ENCODE measurements around the gene DDN. TPM values are rescaled to one million over a fixed set of nuclear protein-coding genes. Genes with fewer than 3 reads are reported as not detected.
A peak's percentile ranks its signal among the peaks of the same experiment; 100 is the strongest.

Gene DDN
- total RNA-seq, 4 donors from 2014 or later, result 0.19 to 0.40 (median 0.26) TPM

DNA sequence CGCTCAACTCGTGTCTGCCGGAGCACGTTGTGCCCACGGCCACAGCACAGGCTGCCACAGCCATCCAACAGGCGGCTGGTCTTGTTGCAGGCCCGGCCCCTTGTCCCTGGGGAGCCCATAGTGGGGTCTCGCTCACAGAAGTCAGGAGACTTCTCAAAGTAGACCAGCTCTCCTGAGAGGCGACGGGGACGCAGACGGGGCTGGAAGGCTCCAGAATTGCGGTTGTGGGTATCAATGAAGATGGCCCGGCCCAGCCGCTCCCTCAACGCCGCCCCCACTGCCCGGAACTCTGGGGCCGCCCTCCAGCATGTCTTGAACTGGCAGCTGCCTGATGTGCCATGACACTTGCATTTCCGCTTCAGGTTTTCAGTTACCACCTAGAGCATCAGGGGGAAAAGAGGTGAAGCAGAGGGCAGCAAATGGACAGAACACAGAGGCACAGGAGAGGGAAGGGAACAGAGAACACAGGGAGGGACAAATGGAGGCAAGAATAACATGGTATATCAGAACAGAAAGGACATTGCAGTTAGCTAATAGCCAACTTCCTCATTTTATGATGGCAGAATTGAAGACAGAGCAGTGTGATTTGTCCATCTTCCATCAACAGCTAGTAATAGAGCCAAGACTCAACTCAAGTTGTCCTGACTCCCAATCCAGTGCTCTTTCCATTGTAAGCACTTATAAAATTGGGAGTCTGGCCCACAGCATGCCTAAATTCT lies 32.8 kb downstream of the DDN start:
- Histone ChIP-seq H3K4me1 (peaks cover 19 to 26% (median 21%) of the 10 kb centered on the region in 3 donors), H3K36me3 (no peaks in the 10 kb centered on the region), H3K27me3 (peaks cover 0 to 26% (median 4%) of the 10 kb centered on the region in 4 donors), H3K4me3 (no peak overlapping the region), H3K9me3 (no peaks in the 10 kb centered on the region), H3K27ac (no peak overlapping the region)
- TF ChIP-seq POLR2A (IDR thresholded peaks at IDR 0.05), result no peak
- TF ChIP-seq, protein P1, sequence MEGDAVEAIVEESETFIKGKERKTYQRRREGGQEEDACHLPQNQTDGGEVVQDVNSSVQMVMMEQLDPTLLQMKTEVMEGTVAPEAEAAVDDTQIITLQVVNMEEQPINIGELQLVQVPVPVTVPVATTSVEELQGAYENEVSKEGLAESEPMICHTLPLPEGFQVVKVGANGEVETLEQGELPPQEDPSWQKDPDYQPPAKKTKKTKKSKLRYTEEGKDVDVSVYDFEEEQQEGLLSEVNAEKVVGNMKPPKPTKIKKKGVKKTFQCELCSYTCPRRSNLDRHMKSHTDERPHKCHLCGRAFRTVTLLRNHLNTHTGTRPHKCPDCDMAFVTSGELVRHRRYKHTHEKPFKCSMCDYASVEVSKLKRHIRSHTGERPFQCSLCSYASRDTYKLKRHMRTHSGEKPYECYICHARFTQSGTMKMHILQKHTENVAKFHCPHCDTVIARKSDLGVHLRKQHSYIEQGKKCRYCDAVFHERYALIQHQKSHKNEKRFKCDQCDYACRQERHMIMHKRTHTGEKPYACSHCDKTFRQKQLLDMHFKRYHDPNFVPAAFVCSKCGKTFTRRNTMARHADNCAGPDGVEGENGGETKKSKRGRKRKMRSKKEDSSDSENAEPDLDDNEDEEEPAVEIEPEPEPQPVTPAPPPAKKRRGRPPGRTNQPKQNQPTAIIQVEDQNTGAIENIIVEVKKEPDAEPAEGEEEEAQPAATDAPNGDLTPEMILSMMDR (IDR thresholded peaks at IDR 0.05), result no peak
- 54 to 86% methylated on average over 1 to 7 of the region's 20 CpGs for WGBS, 2 donors
- DNase-seq, result no peak
- intact Hi-C loops (cut with DNase I), result no loop called here

DNA sequence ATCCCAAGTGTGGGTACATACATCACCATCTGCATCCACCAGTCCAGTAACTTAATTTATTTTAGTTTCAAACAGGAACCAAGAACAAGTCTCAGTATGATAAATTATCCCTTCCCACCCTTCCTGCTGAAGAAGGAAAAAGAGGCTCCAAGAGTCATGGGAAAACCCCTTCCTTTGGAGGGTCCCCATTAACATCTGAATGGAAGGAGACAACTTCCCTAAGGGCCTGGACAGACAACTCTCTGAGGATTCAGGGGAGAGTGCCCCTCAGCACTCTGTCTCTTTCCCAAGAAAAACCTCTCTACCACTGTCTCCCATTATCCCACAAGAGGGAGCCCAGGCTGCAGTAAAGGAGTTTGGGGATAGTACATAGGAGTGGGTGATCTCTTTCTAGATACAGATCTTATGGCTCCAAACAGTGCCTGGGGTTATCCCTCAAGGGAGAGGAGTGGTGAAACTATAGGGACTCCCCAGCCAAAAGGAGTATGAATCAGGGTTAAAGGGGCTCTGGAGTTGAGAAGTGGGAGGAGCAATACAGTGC lies 33.8 kb downstream of the DDN start:
- intact Hi-C loops (cut with DNase I), result no loop called here
- peaks cover 0 to 16% (median 1%) of the 10 kb centered on the region in 4 donors for H3K27me3 ChIP-seq
- H3K9me3 ChIP-seq, result no peaks in the 10 kb centered on the region

DNA sequence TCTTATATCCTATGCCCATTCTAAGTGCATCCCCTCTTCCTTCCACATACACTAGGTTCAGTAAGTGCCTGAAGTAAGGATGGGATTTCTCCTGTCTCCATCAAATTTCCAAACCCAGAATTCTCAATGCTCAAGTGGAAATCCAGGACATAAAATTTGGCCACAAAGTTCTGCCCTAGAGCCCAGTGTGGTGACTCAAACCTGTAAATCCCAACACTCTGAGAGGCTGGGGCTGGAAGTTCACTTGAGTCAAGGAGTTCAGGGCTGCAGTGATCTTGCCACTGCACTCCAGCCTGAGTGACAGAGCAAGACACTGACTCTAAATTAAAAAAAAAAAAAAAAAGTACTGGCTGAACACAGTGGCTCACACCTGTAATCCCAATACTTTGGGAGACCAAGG lies 37.4 kb downstream of the DDN start:
- intact Hi-C loops (cut with DNase I), result no loop called here
- no peak for TF ChIP-seq POLR2A (IDR thresholded peaks at IDR 0.05)
- TF ChIP-seq, protein P1 (IDR thresholded peaks at IDR 0.05), result no peak
- Histone ChIP-seq H3K27ac (no peak overlapping the region), H3K27me3 (no peaks in the 10 kb centered on the region), H3K36me3 (no peaks in the 10 kb centered on the region), H3K4me1 (peaks cover 4 to 12% (median 5%) of the 10 kb centered on the region in 3 donors), H3K9me3 (no peaks in the 10 kb centered on the region), H3K4me3 (no peak overlapping the region)
- no peak for DNase-seq

More for the DNA sequence above, 33.8 kb downstream of the DDN start:
- Histone ChIP-seq H3K27ac (no peak overlapping the region), H3K36me3 (no peaks in the 10 kb centered on the region), H3K4me3 (no peak overlapping the region), H3K4me1 (peaks cover 10 to 16% (median 13%) of the 10 kb centered on the region in 3 donors)
- DNase-seq, result no peak
- no peak for TF ChIP-seq POLR2A (IDR thresholded peaks at IDR 0.05)
- TF ChIP-seq, protein P1 (IDR thresholded peaks at IDR 0.05), result peak in 1 of 6 experiments; percentile 18

GRCh38 chr12:48961331-48961730 lies 37.8 kb downstream of the DDN start:
- Histone ChIP-seq H3K36me3 (no peaks in the 10 kb centered on the region), H3K9me3 (no peaks in the 10 kb centered on the region), H3K4me3 (no peak overlapping the region), H3K4me1 (peaks cover 4 to 16% (median 5%) of the 10 kb centered on the region in 3 donors), H3K27me3 (no peaks in the 10 kb centered on the region), H3K27ac (no peak overlapping the region)
- intact Hi-C loops (cut with DNase I), result no loop called here
- WGBS, 2 donors, result 54 to 71% methylated on average over 3 to 4 of the region's 4 CpGs
- TF ChIP-seq POLR2A (IDR thresholded peaks at IDR 0.05), result no peak
- TF ChIP-seq, protein P1 (IDR thresholded peaks at IDR 0.05), result no peak
- DNase-seq, result no peak

DNA sequence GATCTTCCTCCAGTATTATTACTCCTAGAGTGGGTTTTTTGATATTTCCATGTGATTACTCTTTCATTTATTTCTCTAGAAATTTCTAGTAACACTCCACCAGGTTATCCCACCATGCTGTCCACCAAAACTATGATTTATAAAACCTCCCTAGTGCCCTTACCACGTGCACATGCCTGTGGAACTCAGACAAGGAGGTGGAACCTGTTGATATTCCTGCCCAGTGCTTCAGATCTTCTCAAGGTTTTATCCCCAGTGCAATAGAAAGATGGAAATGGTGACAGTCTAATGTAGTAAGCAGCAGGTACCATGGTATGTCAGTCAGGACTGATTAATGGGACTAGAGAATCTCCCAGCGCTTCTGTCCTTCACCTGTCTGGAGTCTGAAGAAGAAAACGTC lies 38.3 kb downstream of the DDN start:
- TF ChIP-seq, protein P1 (IDR thresholded peaks at IDR 0.05), result no peak
- TF ChIP-seq POLR2A (IDR thresholded peaks at IDR 0.05), result no peak
- H3K27me3 ChIP-seq, result no peaks in the 10 kb centered on the region
- H3K36me3 ChIP-seq, result no peaks in the 10 kb centered on the region
- intact Hi-C loops (cut with DNase I), result no loop called here
- WGBS, 2 donors, result 67 to 83% methylated on average over 2 to 3 of the region's 3 CpGs
- peaks cover 8 to 21% (median 9%) of the 10 kb centered on the region in 3 donors for H3K4me1 ChIP-seq
- no peak overlapping the region for H3K4me3 ChIP-seq
- no peak overlapping the region for H3K27ac ChIP-seq
- DNase-seq, result no peak
- no peaks in the 10 kb centered on the region for H3K9me3 ChIP-seq

Data from esophagus squamous epithelium (tissue), 5 donors.